Measurements from ENCODE around the gene KIAA0232.
A peak's percentile ranks its signal among the peaks of the same experiment; 100 is the strongest.

Gene KIAA0232

GRCh38 chr4:6920171-6920570 is 137.6 kb downstream of the KIAA0232 start:
- DNase-seq = no peak

GRCh38 chr4:6923507-6923906 is 141.0 kb downstream of the KIAA0232 start:
- no peak for DNase-seq

GRCh38 chr4:6924361-6924779 is 141.8 kb downstream of the KIAA0232 start:
- no peak for DNase-seq

- no peak for DNase-seq
These were observed 142.9 kb downstream of the KIAA0232 start for GRCh38 chr4:6925357-6925836.

- no peak for DNase-seq
These were observed 143.6 kb downstream of the KIAA0232 start for GRCh38 chr4:6926081-6926480.

GRCh38 chr4:6926681-6927478 is 144.4 kb downstream of the KIAA0232 start:
- peak; percentile 84 for DNase-seq

GRCh38 chr4:6928081-6928480 is 145.6 kb downstream of the KIAA0232 start:
- no peak for DNase-seq

- no peak for DNase-seq
These were observed 146.8 kb downstream of the KIAA0232 start for GRCh38 chr4:6929339-6929811.

GRCh38 chr4:6929812-6930464 is 147.4 kb downstream of the KIAA0232 start:
- no peak for DNase-seq

- DNase-seq = no peak
These were observed 149.9 kb downstream of the KIAA0232 start for GRCh38 chr4:6932475-6932874.

- no peak for DNase-seq
These were observed 150.4 kb downstream of the KIAA0232 start for GRCh38 chr4:6932918-6933317.
